H1 (cell line): ENCODE data around the gene CCDC12. TPM values are rescaled to one million over a fixed set of nuclear protein-coding genes. Genes with fewer than 3 reads are reported as not detected.
A peak's percentile ranks its signal among the peaks of the same experiment; 100 is the strongest.

Source experiments
- CTCF ChIA-PET: fragments of 300-600 bp; sonication (Branson Sonifier 250); formaldehyde crosslinking; loops from one replicate; lab custom pipeline; 2021; ENCODE audit not compliant: partially characterized antibody; lab: Charles Lee
- POLR2A ChIA-PET: fragments of 300-600 bp; sonication (Branson Sonifier 250); formaldehyde crosslinking; loops from one replicate; lab custom pipeline; 2021; ENCODE audit warnings: inconsistent platforms; ENCODE audit not compliant: partially characterized antibody; lab: Charles Lee
- DNase-seq, 2 experiments: peaks; one replicate each; pipeline versions ENCODE4 v3.0.0 to v3.0.0-alpha.2; 2010 to 2022; ENCODE audit warnings: low spot score in 2 of 2, low read depth in 1 of 2, mixed read lengths in 1 of 2
- FAIRE-seq: peaks from 2 replicates; lab custom pipeline; 2011; peaks lifted over from hg19 to GRCh38; lab: Jason Lieb, UNC
- H2AFZ ChIP-seq: 2 replicates; pipeline ENCODE4 v1.8.1; 2012; ENCODE audit warnings: low read length, inconsistent platforms
- H2AK5ac ChIP-seq: 2 replicates; pipeline ENCODE4 v1.6.1; 2013; ENCODE audit warnings: low read depth, low read length
- H2BK120ac ChIP-seq: replicated peaks from 2 replicates; pipeline ENCODE3; 2013; ENCODE audit warnings: low read depth, low read length, inconsistent platforms
- H2BK12ac ChIP-seq: 2 replicates; pipeline ENCODE4 v1.6.1; 2013; ENCODE audit warnings: low read depth, low read length
- H2BK15ac ChIP-seq: 2 replicates; pipeline ENCODE4 v1.6.1; 2013; ENCODE audit warnings: low read length
- H2BK20ac ChIP-seq: 2 replicates; pipeline ENCODE4 v1.6.1; 2013; ENCODE audit warnings: low read length
- H2BK5ac ChIP-seq: 2 replicates; pipeline ENCODE4 v1.6.1; 2013; ENCODE audit warnings: low read depth, low read length
- H3K14ac ChIP-seq: 2 replicates; pipeline ENCODE4 v1.6.1; 2013; ENCODE audit warnings: inconsistent platforms; ENCODE audit not compliant: insufficient read length
- H3K18ac ChIP-seq: 2 replicates; pipeline ENCODE4 v1.6.1; 2013; ENCODE audit warnings: low read length; ENCODE audit errors: extremely low read depth
- H3K23ac ChIP-seq: 2 replicates; pipeline ENCODE4 v1.6.1; 2013; ENCODE audit warnings: inconsistent platforms; ENCODE audit not compliant: insufficient read length
- H3K23me2 ChIP-seq: 2 replicates; pipeline ENCODE4 v1.6.1; 2013; ENCODE audit warnings: low read depth, low read length
- H3K27ac ChIP-seq: 2 replicates; pipeline ENCODE4 v1.6.1; 2011; ENCODE audit warnings: low read depth, low read length, inconsistent platforms
- H3K27me3 ChIP-seq, 4 experiments: replicated peaks in 1 of 4; 1 replicate in 1 of 4; 2 replicates in 3 of 4; pipeline versions ENCODE4 v1.6.1 to v1.8.1; 2011 to 2013; ENCODE audit warnings: low read length in 3 of 4, mild to moderate bottlenecking in 3 of 4, inconsistent platforms in 2 of 4, mixed read lengths in 2 of 4, moderate library complexity in 1 of 4; ENCODE audit not compliant: control insufficient read depth in 3 of 4, insufficient read depth in 3 of 4; ENCODE audit errors: extremely low read depth in 1 of 4
- H3K36me3 ChIP-seq, 4 experiments: 2 replicates each; pipeline versions ENCODE4 v1.6.1 to v1.8.1; 2011 to 2013; ENCODE audit warnings: mild to moderate bottlenecking in 4 of 4, low read length in 3 of 4, moderate library complexity in 2 of 4, control low read depth in 1 of 4, inconsistent platforms in 1 of 4; ENCODE audit not compliant: insufficient read depth in 4 of 4, control insufficient read depth in 2 of 4
- H3K4ac ChIP-seq: replicated peaks from 2 replicates; pipeline ENCODE3; 2013; ENCODE audit warnings: low read length, low read depth, mixed read lengths, inconsistent platforms; ENCODE audit not compliant: insufficient read length
- H3K4me1 ChIP-seq, 4 experiments: replicated peaks in 1 of 4; 1 replicate in 1 of 4; 2 replicates in 3 of 4; pipeline versions ENCODE4 v1.6.1 to v1.8.1; 2011 to 2013; ENCODE audit warnings: low read length in 3 of 4, inconsistent platforms in 2 of 4, mixed read lengths in 1 of 4; ENCODE audit not compliant: insufficient read depth in 4 of 4, control insufficient read depth in 3 of 4
- H3K4me2 ChIP-seq, 2 experiments: 2 replicates each; pipeline versions ENCODE4 v1.6.1 to v1.8.1; 2011 to 2013; ENCODE audit warnings: low read depth in 2 of 2, low read length in 2 of 2, control low read depth in 1 of 2, inconsistent platforms in 1 of 2, mild to moderate bottlenecking in 1 of 2; ENCODE audit not compliant: insufficient read depth in 1 of 2
- H3K4me3 ChIP-seq, 4 experiments: fragments of 200-600, 300-600 bp in 1 of 4; sonication (generic), shearing (Covaris generic), sonication (Bioruptor Twin) in 1 of 4; 2 replicates each; pipeline versions ENCODE4 v1.5.1 to v1.8.1; 2011 to 2016; ENCODE audit warnings: low read length in 4 of 4, low read depth in 3 of 4, control low read depth in 2 of 4, inconsistent platforms in 2 of 4, mild to moderate bottlenecking in 2 of 4, mixed read lengths in 1 of 4, moderate library complexity in 1 of 4; ENCODE audit not compliant: insufficient read depth in 2 of 4; ENCODE audit errors: extremely low read depth in 1 of 4
- H3K56ac ChIP-seq: replicated peaks from 2 replicates; pipeline ENCODE3; 2013; ENCODE audit warnings: low read depth, mild to moderate bottlenecking, mixed read lengths, low read length, inconsistent platforms; ENCODE audit not compliant: insufficient read length
- H3K79me1 ChIP-seq: 2 replicates; pipeline ENCODE4 v1.6.1; 2013; ENCODE audit warnings: low read depth, low read length, control low read depth
- H3K79me2 ChIP-seq, 2 experiments: 2 replicates each; pipeline versions ENCODE4 v1.6.1 to v1.8.1; 2012 to 2013; ENCODE audit warnings: low read length in 2 of 2, mild to moderate bottlenecking in 2 of 2, inconsistent platforms in 1 of 2; ENCODE audit not compliant: insufficient read depth in 2 of 2, control insufficient read depth in 1 of 2
- H3K9ac ChIP-seq, 4 experiments: replicated peaks in 1 of 4; 1 replicate in 1 of 4; 2 replicates in 3 of 4; pipeline versions ENCODE4 v1.6.1 to v1.8.1; 2011 to 2013; ENCODE audit warnings: low read depth in 3 of 4, low read length in 3 of 4, control low read depth in 2 of 4, mild to moderate bottlenecking in 2 of 4, moderate library complexity in 2 of 4, inconsistent platforms in 1 of 4; ENCODE audit errors: extremely low read depth in 1 of 4
- H3K9me3 ChIP-seq, 2 experiments: 2 replicates each; pipeline versions ENCODE4 v1.6.1 to v1.8.1; 2012 to 2013; ENCODE audit warnings: mild to moderate bottlenecking in 2 of 2, moderate library complexity in 2 of 2, control low read depth in 1 of 2, inconsistent platforms in 1 of 2, low read depth in 1 of 2, low read length in 1 of 2, mixed read lengths in 1 of 2; ENCODE audit not compliant: insufficient read depth in 2 of 2
- H4K20me1 ChIP-seq, 2 experiments: replicated peaks in 1 of 2; 2 replicates each; pipeline versions ENCODE3 to v1.8.1; 2011 to 2013; ENCODE audit warnings: inconsistent platforms in 2 of 2, low read length in 2 of 2, mild to moderate bottlenecking in 1 of 2; ENCODE audit not compliant: insufficient read depth in 2 of 2, control insufficient read depth in 1 of 2
- H4K5ac ChIP-seq: 2 replicates; pipeline ENCODE4 v1.6.1; 2013; ENCODE audit warnings: low read length, low read depth, mixed read lengths, inconsistent platforms; ENCODE audit not compliant: insufficient read length
- H4K8ac ChIP-seq: 2 replicates; pipeline ENCODE4 v1.8.0; 2013; ENCODE audit warnings: mild to moderate bottlenecking, moderate library complexity, low read length, inconsistent platforms; ENCODE audit not compliant: insufficient read depth; ENCODE audit errors: extremely low read depth
- H4K91ac ChIP-seq: replicated peaks from 2 replicates; pipeline ENCODE3; 2013; ENCODE audit warnings: low read length, mixed read lengths, inconsistent platforms; ENCODE audit not compliant: insufficient read length
- ASH2L ChIP-seq: fragments of 200-600, 300-600 bp; sonication (generic); IDR thresholded peaks from one replicate; pipeline ENCODE4 v1.7.1; 2017; ENCODE audit warnings: low read length
- CEBPB ChIP-seq: IDR thresholded peaks from 2 replicates; pipeline ENCODE4 v1.6.1; 2012; ENCODE audit warnings: low read depth, low read length
- CTBP2 ChIP-seq: IDR thresholded peaks from 2 replicates; pipeline ENCODE4 v1.7.0; 2011; ENCODE audit warnings: borderline replicate concordance, mild to moderate bottlenecking, moderate library complexity, mixed read lengths, low read length; ENCODE audit not compliant: insufficient read depth, insufficient read length
- E2F6 ChIP-seq: IDR thresholded peaks from 2 replicates; pipeline ENCODE4 v1.6.1; 2012; ENCODE audit warnings: inconsistent platforms
- EP300 ChIP-seq, 2 experiments: IDR thresholded peaks; 1 replicate in 1 of 2; 2 replicates in 1 of 2; pipeline ENCODE4 v1.6.1; 2011 to 2012; ENCODE audit warnings: low read depth in 2 of 2, low read length in 2 of 2, mild to moderate bottlenecking in 2 of 2, borderline replicate concordance in 1 of 2, inconsistent platforms in 1 of 2, moderate library complexity in 1 of 2
- HDAC2 ChIP-seq, 2 experiments: fragments of 300-600 bp in 1 of 2; sonication (generic) in 1 of 2; IDR thresholded peaks; 2 replicates each; pipeline ENCODE4 v1.6.1; 2011 to 2012; ENCODE audit warnings: low read depth in 2 of 2, low read length in 2 of 2, mild to moderate bottlenecking in 2 of 2, moderate library complexity in 2 of 2, borderline replicate concordance in 1 of 2, inconsistent platforms in 1 of 2
- JUND ChIP-seq: IDR thresholded peaks from 2 replicates; pipeline ENCODE4 v1.6.1; 2011; ENCODE audit warnings: mild to moderate bottlenecking, improper control_type of control experiment, low read length
- MAX ChIP-seq: IDR thresholded peaks from 2 replicates; pipeline ENCODE4 v1.6.1; 2012; ENCODE audit warnings: inconsistent platforms
- NANOG ChIP-seq: IDR thresholded peaks from 2 replicates; pipeline ENCODE4 v1.6.1; 2011; ENCODE audit warnings: low read length, low read depth, mild to moderate bottlenecking, inconsistent platforms; ENCODE audit not compliant: insufficient read depth, poor library complexity, severe bottlenecking
- SAP30 ChIP-seq: fragments of 300-600 bp; sonication (generic); IDR thresholded peaks from 2 replicates; pipeline ENCODE4 v1.7.1; 2012; ENCODE audit warnings: low read length, moderate library complexity, mild to moderate bottlenecking, inconsistent platforms; ENCODE audit not compliant: insufficient read depth, insufficient replicate concordance
- SRF ChIP-seq: IDR thresholded peaks from 2 replicates; pipeline ENCODE4 v1.6.1; 2011; ENCODE audit warnings: mild to moderate bottlenecking, low read depth, low read length, moderate library complexity
- TBP ChIP-seq: IDR thresholded peaks from 2 replicates; pipeline ENCODE4 v1.6.1; 2011; ENCODE audit warnings: low read depth, low read length, improper control_type of control experiment
- WGBS, 2 experiments: shearing (Covaris generic) in 1 of 2; methylation state at CpG; one replicate each; pipeline versions ENCODE4 v1.1.6 to v1.1.7; 2013 to 2015; ENCODE audit warnings: low lambda C conversion rate in 2 of 2, mixed read lengths in 2 of 2, inconsistent platforms in 1 of 2, low coverage in 1 of 2, missing lambda C conversion rate in 1 of 2; ENCODE audit not compliant: insufficient replicate concordance in 2 of 2, insufficient coverage in 1 of 2, insufficient read length in 1 of 2; ENCODE audit errors: extremely low coverage in 1 of 2, missing lambda C conversion rate in 1 of 2; 5-methylcytosine and 5-hydroxymethylcytosine counted together
- polyA plus RNA-seq, 7 experiments: library from polyadenylated mRNA; depleted of rRNA in 3 of 7; stranded (reverse) in 5 of 7; unstranded in 2 of 7; fragments of >200 nt in 5 of 7; fragments of 200-250 nt in 2 of 7; gene quantifications; 1 replicate in 5 of 7; 2 replicates in 1 of 7; 4 replicates in 1 of 7; pipeline versions ENCODE4 v1.2.1 to v1.2.3, GENCODE V29; 2011 to 2013; ENCODE audit warnings: missing spikeins in 2 of 7, mixed read lengths in 2 of 7
- total RNA-seq: library from RNA; stranded (reverse); fragmentation: NEBNext Ultra II Directional; extraction: Animal tissue kit (Norgen Biotek cat#: 25700); gene quantifications from 2 replicates; pipeline ENCODE4 v1.2.1, GENCODE V29; 2021

CCDC12 gene
- total and polyA plus RNA-seq, 2 of the 8 experiments (the other 6 are each of a cell fraction or from before 2014, with no cell fraction given): 29.5 to 41.3 TPM

- H3K27me3 ChIP-seq: no peaks in the 10 kb centered on the region
- H3K79me2 ChIP-seq: peaks cover 5 to 75% of the 10 kb centered on the region in 2 experiments
- H3K4me2 ChIP-seq: no peak overlapping the region
- no peak overlapping the region for H3K4me3 ChIP-seq
- no peaks in the 10 kb centered on the region; the same call in 1 of the 2 replicates for H3K23me2 ChIP-seq
- no peak overlapping the region for H2AK5ac ChIP-seq
- peak overlapping the region; percentile 11 for H3K4ac ChIP-seq
- H3K18ac ChIP-seq: no peak overlapping the region
- no peak overlapping the region for H2BK120ac ChIP-seq
- peaks cover 2 to 12% (median 4%) of the 10 kb centered on the region in 4 experiments; a peak in 6 of 8 replicates for H3K36me3 ChIP-seq
- no peak overlapping the region for H3K23ac ChIP-seq
- CTCF ChIA-PET: interaction anchor here (0.7 to 2.0 kb wide), 6 partner anchors 11 to 56 kb away, joined by 3 to 11 read pairs (median 4); no protein-coding TSS in a partner anchor
- FAIRE-seq (no peak), DNase-seq (no peak)
- H3K4me1 ChIP-seq: peaks cover 5 to 14% (median 7%) of the 10 kb centered on the region in 4 experiments; a peak in 5 of 7 replicates
- 88% methylated on average over 7 of the region's 7 CpGs; no CpG with 5 or more reads in 1 of the 2 experiments for WGBS, 2 experiments
- no peak overlapping the region for H2BK15ac ChIP-seq
- H2BK5ac ChIP-seq: no peak overlapping the region
- H2BK12ac ChIP-seq: no peak overlapping the region
- POLR2A ChIA-PET: interaction anchor here (0.8 to 2.2 kb wide), 6 partner anchors 9 to 418 kb away, joined by 3 to 6 read pairs (median 4); partner anchors contain the start of gene CCDC12
- peaks cover 32% of the 10 kb centered on the region for H3K79me1 ChIP-seq
- no peak overlapping the region for H3K14ac ChIP-seq
- no peak overlapping the region for H3K56ac ChIP-seq
- no peak overlapping the region for H3K27ac ChIP-seq
- no peaks in the 10 kb centered on the region for H3K9me3 ChIP-seq
- peaks cover 25 to 35% of the 10 kb centered on the region in 2 experiments for H4K20me1 ChIP-seq
- H4K91ac ChIP-seq: no peak overlapping the region
- no peak overlapping the region for H2BK20ac ChIP-seq
- H3K9ac ChIP-seq: no peak overlapping the region
- H2AFZ ChIP-seq: no peak overlapping the region
- no peak overlapping the region for H4K5ac ChIP-seq
- no peak overlapping the region for H4K8ac ChIP-seq
- TF ChIP-seq CTBP2 (no peak), CEBPB (no peak), TBP (no peak), E2F6 (no peak), SRF (no peak), ASH2L (no peak), MAX (no peak), EP300 (IDR thresholded peaks at IDR 0.05; ENCODE audit: borderline replicate concordance in 1 of 2, low read depth in 2 of 2, low read length in 2 of 2) (no peak), SAP30 (no peak), HDAC2 (IDR thresholded peaks at IDR 0.05; ENCODE audit: borderline replicate concordance in 1 of 2, low read depth in 2 of 2, low read length in 2 of 2) (no peak), JUND (no peak), NANOG (no peak)
Measured at GRCh38 chr3:46942076-46942475, 34.5 kb downstream of the CCDC12 start.
